K562 (cell line): ENCODE results near the gene LMO2. TPM values are rescaled to one million over a fixed set of nuclear protein-coding genes. Genes with fewer than 3 reads are reported as not detected.
A peak's percentile ranks its signal among the peaks of the same experiment; 100 is the strongest.

Source experiments
- ADNP ChIP-seq: fragments of 200-800 bp; sonication (Bioruptor generic); IDR thresholded peaks from 2 replicates; pipeline ENCODE4 v1.6.1; 2016; ENCODE audit warnings: missing genetic modification characterization, missing compliant biosample characterization
- ARID2 ChIP-seq: fragments of 450-650 bp; IDR thresholded peaks from 2 replicates; pipeline ENCODE4 v1.6.1; 2017; ENCODE audit warnings: antibody characterized with exemption, mild to moderate bottlenecking
- CC2D1A ChIP-seq: fragments of 450-650 bp; IDR thresholded peaks from 2 replicates; pipeline ENCODE4 v1.6.1; 2017; ENCODE audit warnings: mild to moderate bottlenecking
- DIDO1 ChIP-seq: fragments of 450-650 bp; IDR thresholded peaks from 2 replicates; pipeline ENCODE4 v1.6.1; 2016; ENCODE audit warnings: low read depth, missing biosample characterization, missing genetic modification characterization
- E2F8 ChIP-seq: fragments of 450-650 bp; IDR thresholded peaks from 2 replicates; pipeline ENCODE4 v1.7.1; 2018; ENCODE audit warnings: mild to moderate bottlenecking, low read depth; ENCODE audit not compliant: partially characterized antibody
- ESRRA ChIP-seq: fragments of 450-650 bp; IDR thresholded peaks from 2 replicates; pipeline ENCODE4 v1.6.1; 2014; ENCODE audit warnings: low read depth, mild to moderate bottlenecking, moderate library complexity, borderline replicate concordance
- GATAD2B ChIP-seq: fragments of 450-650 bp; IDR thresholded peaks from 2 replicates; pipeline ENCODE4 v1.6.1; 2017; ENCODE audit warnings: mild to moderate bottlenecking, borderline replicate concordance
- HBP1 ChIP-seq: fragments of 450-650 bp; formaldehyde crosslinking; IDR thresholded peaks from 2 replicates; pipeline ENCODE4 v1.4.0; 2022; ENCODE audit warnings: missing genetic modification characterization
- HLTF ChIP-seq: fragments of 450-650 bp; IDR thresholded peaks from 2 replicates; pipeline ENCODE4 v1.6.1; 2016
- LEF1 ChIP-seq: fragments of 450-650 bp; IDR thresholded peaks from 2 replicates; pipeline ENCODE4 v1.6.1; 2016; ENCODE audit warnings: mild to moderate bottlenecking
- NCOA2 ChIP-seq, 2 experiments: fragments of 450-650 bp; IDR thresholded peaks; 2 replicates each; pipeline ENCODE4 v1.6.1; 2018; ENCODE audit warnings: mild to moderate bottlenecking in 2 of 2, moderate library complexity in 1 of 2; ENCODE audit not compliant: partially characterized antibody in 2 of 2
- NFE2 ChIP-seq: IDR thresholded peaks from 2 replicates; pipeline ENCODE4 v1.6.1; 2014; ENCODE audit warnings: antibody characterized with exemption, low read depth
- NFYB ChIP-seq: IDR thresholded peaks from 2 replicates; pipeline ENCODE4 v1.6.1; 2011; ENCODE audit warnings: mild to moderate bottlenecking, moderate library complexity; ENCODE audit not compliant: insufficient read length; ENCODE audit errors: extremely low read depth
- PPARD ChIP-seq: fragments of 250-450 bp; sonication (Bioruptor Pico); IDR thresholded peaks from 2 replicates; pipeline ENCODE4 v1.8.0; 2022; ENCODE audit warnings: inconsistent platforms, mild to moderate bottlenecking, moderate library complexity
- RFX1 ChIP-seq: fragments of 450-650 bp; IDR thresholded peaks from 2 replicates; pipeline ENCODE4 v1.6.1; 2016; ENCODE audit warnings: mild to moderate bottlenecking, moderate library complexity
- STAG1 ChIP-seq: sonication (generic); formaldehyde crosslinking; IDR thresholded peaks from 2 replicates; pipeline ENCODE4 v1.5.0; 2020; ENCODE audit warnings: missing genetic modification reagents, borderline replicate concordance
- TOE1 ChIP-seq, 2 experiments: fragments of 450-650 bp in 1 of 2; sonication (generic) in 1 of 2; formaldehyde crosslinking in 1 of 2; IDR thresholded peaks; 2 replicates each; pipeline versions ENCODE4 v1.7.1 to v1.8.0; 2016 to 2022; ENCODE audit warnings: borderline replicate concordance in 2 of 2, mild to moderate bottlenecking in 2 of 2, antibody characterized with exemption in 1 of 2, inconsistent platforms in 1 of 2, low read depth in 1 of 2, missing genetic modification reagents in 1 of 2, moderate library complexity in 1 of 2
- UBTF ChIP-seq, 2 experiments: IDR thresholded peaks; 2 replicates each; pipeline ENCODE4 v1.6.1; 2012; ENCODE audit warnings: improper control_type of control experiment in 2 of 2, low read depth in 2 of 2, low read length in 2 of 2, borderline replicate concordance in 1 of 2
- ZNF398 ChIP-seq: fragments of 250-450 bp; sonication (Bioruptor Pico); IDR thresholded peaks from 2 replicates; pipeline ENCODE4 v1.8.0; 2021; ENCODE audit warnings: moderate library complexity, mild to moderate bottlenecking, inconsistent platforms
- ZNF408 ChIP-seq: fragments of 250-450 bp; sonication (Bioruptor Pico); IDR thresholded peaks from 2 replicates; pipeline ENCODE4 v1.4.0; 2020; ENCODE audit warnings: low read depth, mild to moderate bottlenecking, moderate library complexity
- ZSCAN32 ChIP-seq: fragments of 450-650 bp; formaldehyde crosslinking; IDR thresholded peaks from 2 replicates; pipeline ENCODE4 v1.4.0; 2020; ENCODE audit warnings: mild to moderate bottlenecking, moderate library complexity
- polyA plus RNA-seq, 8 experiments: library from polyadenylated mRNA; depleted of rRNA in 4 of 8; stranded (reverse) in 5 of 8; unstranded in 3 of 8; fragments of >200 nt; fragmentation: Nextera tagmentation in 2 of 8; fragmentation: Illumina TruSeq in 1 of 8; extraction: Ambion mirVana in 2 of 8; extraction: Trizol in 1 of 8; gene quantifications; 2 replicates each; pipeline versions ENCODE4 v1.2.1 to v1.2.3, GENCODE V29; 2011 to 2014; ENCODE audit warnings: inconsistent platforms in 1 of 8, missing spikeins in 1 of 8
- total RNA-seq, 7 experiments: library from RNA; depleted of rRNA in 6 of 7; stranded (reverse); fragments of >200 nt in 6 of 7; fragmentation: Illumina TruSeq in 2 of 7; extraction: Trizol in 2 of 7; gene quantifications; 2 replicates each; pipeline versions ENCODE4 v1.2.1 to v1.2.3, GENCODE V29; 2011 to 2021; ENCODE audit warnings: low replicate concordance in 1 of 7

Gene LMO2
- total and polyA plus RNA-seq, 9 of the 15 experiments (the other 6 are each of a cell fraction or from before 2014, with no cell fraction given): 6.9 to 126 (median 91.5) TPM

GRCh38 chr11:33857933-33858371 is 33.9 kb downstream of the LMO2 start (continued):
- TF ChIP-seq NFE2: no peak
- TF ChIP-seq CC2D1A: peak; percentile 81
- TF ChIP-seq TOE1 (IDR thresholded peaks at IDR 0.05; ENCODE audit: borderline replicate concordance): no peak
- no peak for TF ChIP-seq TOE1 (CRISPR knock-in tag; IDR thresholded peaks at IDR 0.05; ENCODE audit: borderline replicate concordance, low read depth)
- no peak for TF ChIP-seq NFYB
- no peak for TF ChIP-seq GATAD2B
- TF ChIP-seq E2F8: no peak
- TF ChIP-seq DIDO1 (tag): 0 out of 2 replicates have a peak, but pooled peaks have one; percentile 11
- no peak for TF ChIP-seq ZNF408
- no peak for TF ChIP-seq HLTF
- TF ChIP-seq ZNF398 (CRISPR knock-in tag): no peak
- no peak for TF ChIP-seq HBP1 (CRISPR knock-in tag)
- no peak for TF ChIP-seq RFX1
- TF ChIP-seq ESRRA: no peak
- no peak for TF ChIP-seq ADNP (tag)
- no peak for TF ChIP-seq LEF1
- TF ChIP-seq STAG1: peak; percentile 76; the same call in 1 of the 2 replicates
- TF ChIP-seq PPARD: no peak
- TF ChIP-seq NCOA2 (IDR thresholded peaks at IDR 0.05; ENCODE audit: partially characterized antibody in 2 of 2): no peak
- no peak for TF ChIP-seq ZSCAN32 (CRISPR knock-in tag)
- peak; percentile 90 for TF ChIP-seq ARID2
- TF ChIP-seq UBTF (IDR thresholded peaks at IDR 0.05; ENCODE audit: borderline replicate concordance in 1 of 2, low read depth in 2 of 2, low read length in 2 of 2): no peak
